ENCODE data around the gene ETFRF1.

DNA sequence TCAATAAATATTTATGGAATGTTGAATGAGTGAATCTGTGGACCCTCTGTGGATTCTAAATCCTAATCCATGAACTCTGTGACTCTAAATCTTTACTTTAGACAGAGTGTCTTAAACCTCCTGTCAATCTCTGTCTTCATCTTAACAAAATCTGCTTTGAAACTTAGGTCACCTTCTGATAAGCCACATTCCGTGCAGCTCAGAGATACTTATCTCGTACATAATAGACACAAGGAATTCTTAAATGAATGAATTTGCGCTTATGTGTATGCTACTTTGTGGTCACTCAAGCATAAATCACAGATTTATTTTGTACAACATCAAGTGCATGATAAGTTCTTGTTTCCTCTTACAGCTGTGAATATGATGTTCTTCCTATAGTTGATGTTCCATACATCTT lies 57.9 kb downstream of the ETFRF1 start:
- TF ChIP-seq, protein P1, sequence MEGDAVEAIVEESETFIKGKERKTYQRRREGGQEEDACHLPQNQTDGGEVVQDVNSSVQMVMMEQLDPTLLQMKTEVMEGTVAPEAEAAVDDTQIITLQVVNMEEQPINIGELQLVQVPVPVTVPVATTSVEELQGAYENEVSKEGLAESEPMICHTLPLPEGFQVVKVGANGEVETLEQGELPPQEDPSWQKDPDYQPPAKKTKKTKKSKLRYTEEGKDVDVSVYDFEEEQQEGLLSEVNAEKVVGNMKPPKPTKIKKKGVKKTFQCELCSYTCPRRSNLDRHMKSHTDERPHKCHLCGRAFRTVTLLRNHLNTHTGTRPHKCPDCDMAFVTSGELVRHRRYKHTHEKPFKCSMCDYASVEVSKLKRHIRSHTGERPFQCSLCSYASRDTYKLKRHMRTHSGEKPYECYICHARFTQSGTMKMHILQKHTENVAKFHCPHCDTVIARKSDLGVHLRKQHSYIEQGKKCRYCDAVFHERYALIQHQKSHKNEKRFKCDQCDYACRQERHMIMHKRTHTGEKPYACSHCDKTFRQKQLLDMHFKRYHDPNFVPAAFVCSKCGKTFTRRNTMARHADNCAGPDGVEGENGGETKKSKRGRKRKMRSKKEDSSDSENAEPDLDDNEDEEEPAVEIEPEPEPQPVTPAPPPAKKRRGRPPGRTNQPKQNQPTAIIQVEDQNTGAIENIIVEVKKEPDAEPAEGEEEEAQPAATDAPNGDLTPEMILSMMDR (IDR thresholded peaks at IDR 0.05; ENCODE audit: low read length), result no peak
- TF ChIP-seq EZH2 (optimal IDR thresholded peaks at IDR 0.05; ENCODE audit: low read depth, low read length), result no peak
